GM06990 (cell line): ENCODE measurements around the gene MED10.

Experiments
- DNase-seq: peaks from one replicate; pipeline ENCODE4 v3.0.0-alpha.2; 2011; ENCODE audit not compliant: insufficient read length; ENCODE audit errors: extremely low read depth
- H3K27me3 ChIP-seq: replicated peaks from 2 replicates; pipeline ENCODE4 v1.6.0; 2011; ENCODE audit warnings: low read length; ENCODE audit not compliant: control insufficient read depth, insufficient read depth
- H3K36me3 ChIP-seq: 2 replicates; pipeline ENCODE4 v1.5.1; 2011; ENCODE audit warnings: low read length; ENCODE audit not compliant: control insufficient read depth, insufficient read depth
- H3K4me3 ChIP-seq: replicated peaks from 2 replicates; pipeline ENCODE4 v1.5.1; 2011; ENCODE audit warnings: low read depth, mild to moderate bottlenecking, control low read depth, low read length
- CTCF ChIP-seq: IDR thresholded peaks from 2 replicates; pipeline ENCODE4 v1.5.1; 2011; ENCODE audit warnings: low read length, control low read depth, mild to moderate bottlenecking, inconsistent platforms; ENCODE audit not compliant: insufficient read depth, poor library complexity, severe bottlenecking

MED10 gene

GRCh38 chr5:6419340-6419852, 41.0 kb upstream of the MED10 start:
- no peak for DNase-seq
- H3K36me3 ChIP-seq = no peaks in the 10 kb centered on the region
- H3K4me3 ChIP-seq = no peak overlapping the region
- no peak for TF ChIP-seq CTCF
- no peaks in the 10 kb centered on the region; the same call in 1 of the 2 replicates for H3K27me3 ChIP-seq

- H3K36me3 ChIP-seq = no peaks in the 10 kb centered on the region
- DNase-seq = no peak
- H3K4me3 ChIP-seq = no peak overlapping the region
- H3K27me3 ChIP-seq = no peaks in the 10 kb centered on the region; the same call in 1 of the 2 replicates
- no peak for TF ChIP-seq CTCF
Observed at GRCh38 chr5:6418679-6419276, 40.4 kb upstream of the MED10 start.

GRCh38 chr5:6417657-6418056, 39.3 kb upstream of the MED10 start:
- Histone ChIP-seq H3K4me3 (no peak overlapping the region), H3K27me3 (no peaks in the 10 kb centered on the region), H3K36me3 (no peaks in the 10 kb centered on the region)
- DNase-seq = no peak
- no peak for TF ChIP-seq CTCF

GRCh38 chr5:6412811-6413210, 34.5 kb upstream of the MED10 start:
- H3K36me3 ChIP-seq = no peaks in the 10 kb centered on the region
- no peak for TF ChIP-seq CTCF
- H3K27me3 ChIP-seq = no peaks in the 10 kb centered on the region
- H3K4me3 ChIP-seq = no peak overlapping the region
- no peak for DNase-seq

- DNase-seq = no peak
- H3K27me3 ChIP-seq = no peaks in the 10 kb centered on the region
- TF ChIP-seq CTCF = no peak
- no peaks in the 10 kb centered on the region for H3K36me3 ChIP-seq
- no peak overlapping the region for H3K4me3 ChIP-seq
Observed at GRCh38 chr5:6411141-6411540, 32.8 kb upstream of the MED10 start.

GRCh38 chr5:6410421-6410820, 32.1 kb upstream of the MED10 start:
- Histone ChIP-seq H3K36me3 (no peaks in the 10 kb centered on the region), H3K27me3 (no peaks in the 10 kb centered on the region), H3K4me3 (no peak overlapping the region)
- no peak for TF ChIP-seq CTCF
- DNase-seq = no peak
